ENCODE measurements around the gene HSF5.

Gene HSF5

DNA sequence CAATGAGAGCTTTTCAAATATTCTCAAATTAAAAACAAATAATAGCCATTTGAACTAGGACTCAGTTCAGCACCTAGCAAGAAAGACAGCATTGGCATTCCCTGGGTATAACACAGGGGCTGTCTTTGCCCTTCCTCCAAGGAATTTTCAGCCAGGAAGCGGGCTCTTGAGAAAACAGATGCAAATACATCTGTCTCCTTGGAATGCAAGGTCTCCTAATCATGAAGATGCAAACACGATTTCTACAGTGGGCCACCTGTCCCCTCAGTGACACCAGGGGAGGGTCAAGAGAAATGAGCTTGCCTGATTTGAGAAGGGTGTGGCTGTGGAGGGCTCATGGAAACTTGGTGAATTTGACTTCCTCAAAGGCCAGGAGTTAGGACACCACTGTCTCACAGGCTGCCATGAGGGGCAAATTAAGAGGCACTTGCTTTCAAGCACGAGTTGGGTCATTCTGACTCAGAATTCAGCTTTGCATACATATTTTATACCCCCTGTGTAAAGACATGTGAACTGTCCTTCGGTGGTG, 111.7 kb downstream of the HSF5 start:
- DNase-seq (ENCODE audit: low read depth): no peak
- TF ChIP-seq, protein P1, sequence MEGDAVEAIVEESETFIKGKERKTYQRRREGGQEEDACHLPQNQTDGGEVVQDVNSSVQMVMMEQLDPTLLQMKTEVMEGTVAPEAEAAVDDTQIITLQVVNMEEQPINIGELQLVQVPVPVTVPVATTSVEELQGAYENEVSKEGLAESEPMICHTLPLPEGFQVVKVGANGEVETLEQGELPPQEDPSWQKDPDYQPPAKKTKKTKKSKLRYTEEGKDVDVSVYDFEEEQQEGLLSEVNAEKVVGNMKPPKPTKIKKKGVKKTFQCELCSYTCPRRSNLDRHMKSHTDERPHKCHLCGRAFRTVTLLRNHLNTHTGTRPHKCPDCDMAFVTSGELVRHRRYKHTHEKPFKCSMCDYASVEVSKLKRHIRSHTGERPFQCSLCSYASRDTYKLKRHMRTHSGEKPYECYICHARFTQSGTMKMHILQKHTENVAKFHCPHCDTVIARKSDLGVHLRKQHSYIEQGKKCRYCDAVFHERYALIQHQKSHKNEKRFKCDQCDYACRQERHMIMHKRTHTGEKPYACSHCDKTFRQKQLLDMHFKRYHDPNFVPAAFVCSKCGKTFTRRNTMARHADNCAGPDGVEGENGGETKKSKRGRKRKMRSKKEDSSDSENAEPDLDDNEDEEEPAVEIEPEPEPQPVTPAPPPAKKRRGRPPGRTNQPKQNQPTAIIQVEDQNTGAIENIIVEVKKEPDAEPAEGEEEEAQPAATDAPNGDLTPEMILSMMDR (conservative IDR thresholded peaks at IDR 0.05; ENCODE audit: low read depth, low read length): no peak
- no peak overlapping the region for H3K4me3 ChIP-seq (ENCODE audit: low read length)

DNA sequence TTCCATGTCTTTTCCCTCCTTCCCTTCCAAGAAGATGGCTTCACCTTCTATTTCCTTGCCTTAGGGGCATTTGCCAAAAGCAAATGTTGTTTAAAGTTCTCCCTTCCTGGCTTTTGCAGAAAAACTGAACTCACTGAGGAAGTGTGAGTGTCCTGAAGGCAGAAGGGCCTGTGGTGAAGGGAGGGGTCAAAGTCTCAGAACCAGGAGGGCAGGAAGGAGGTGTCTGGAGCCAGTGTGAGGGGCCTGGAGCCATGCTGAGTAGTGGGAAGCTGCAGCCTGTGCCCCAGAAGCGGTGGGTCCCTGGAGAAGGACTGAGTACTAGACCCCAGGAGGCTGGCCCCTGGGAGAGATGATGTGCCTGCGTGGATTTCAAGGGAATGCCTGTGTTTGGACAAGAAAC, 112.4 kb downstream of the HSF5 start:
- TF ChIP-seq, protein P1 (conservative IDR thresholded peaks at IDR 0.05; ENCODE audit: low read depth, low read length): no peak
- no peak overlapping the region for H3K4me3 ChIP-seq (ENCODE audit: low read length)
- DNase-seq (ENCODE audit: low read depth): no peak

DNA sequence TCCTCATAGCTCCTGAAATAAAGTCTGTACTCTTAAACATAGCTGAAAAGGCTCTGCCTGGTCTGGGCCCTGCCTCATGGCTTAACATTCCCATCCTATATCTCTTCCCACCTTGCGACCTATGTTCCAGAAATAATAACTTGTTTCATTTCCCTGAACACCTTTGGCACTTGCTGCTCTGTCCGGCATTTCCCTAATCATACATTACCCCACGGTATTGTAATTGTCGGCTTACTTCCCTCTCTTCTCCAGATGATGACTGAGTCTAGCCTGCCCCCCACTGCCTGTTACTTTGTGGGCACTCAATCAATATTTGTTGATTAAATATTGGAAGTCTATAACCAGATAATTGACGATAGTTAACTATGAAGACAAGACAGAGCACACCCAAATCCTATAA, 113.0 kb downstream of the HSF5 start:
- no peak overlapping the region for H3K4me3 ChIP-seq (ENCODE audit: low read length)
- DNase-seq (ENCODE audit: low read depth): no peak
- TF ChIP-seq, protein P1 (conservative IDR thresholded peaks at IDR 0.05; ENCODE audit: low read depth, low read length): no peak

- H3K4me3 ChIP-seq (ENCODE audit: low read length): no peak overlapping the region
- DNase-seq (ENCODE audit: low read depth): no peak
- TF ChIP-seq, protein P1 (conservative IDR thresholded peaks at IDR 0.05; ENCODE audit: low read depth, low read length): no peak
Observed at GRCh38 chr17:58373923-58374322, 114.3 kb downstream of the HSF5 start.

GRCh38 chr17:58373003-58373402, 115.2 kb downstream of the HSF5 start:
- H3K4me3 ChIP-seq (ENCODE audit: low read length): no peak overlapping the region
- DNase-seq (ENCODE audit: low read depth): no peak
- TF ChIP-seq, protein P1 (conservative IDR thresholded peaks at IDR 0.05; ENCODE audit: low read depth, low read length): no peak

DNA sequence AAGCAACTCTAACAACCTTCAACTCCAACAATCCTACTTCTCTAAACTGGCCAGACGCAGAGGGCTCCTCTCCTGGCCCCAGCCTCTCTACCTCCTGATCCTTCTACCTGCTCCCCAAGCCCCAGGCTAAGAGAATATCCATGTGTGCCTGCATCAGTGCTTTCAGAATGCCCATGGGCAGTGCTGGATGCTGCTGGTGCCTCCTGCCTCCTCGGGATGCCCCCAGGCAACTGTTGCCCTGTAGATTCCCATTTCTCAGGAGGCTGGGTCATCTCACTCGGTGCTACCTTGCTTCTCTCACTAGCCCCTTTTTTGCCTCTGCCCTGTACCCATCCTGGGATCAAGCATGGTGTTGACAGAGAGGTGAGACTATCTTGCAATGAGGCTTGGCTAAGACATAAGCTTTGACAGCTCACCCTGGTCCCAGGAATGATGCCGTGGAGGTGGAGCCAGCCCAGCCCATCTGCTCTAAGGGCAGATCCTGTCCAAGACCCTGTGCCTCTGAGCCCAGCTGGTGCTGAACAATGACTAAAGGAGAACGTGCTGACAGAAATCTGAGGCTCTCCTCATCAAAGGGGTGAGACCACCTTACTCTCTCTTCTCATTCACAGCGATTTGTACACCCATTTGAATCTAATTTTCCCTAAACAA, 116.8 kb downstream of the HSF5 start:
- TF ChIP-seq, protein P1 (conservative IDR thresholded peaks at IDR 0.05; ENCODE audit: low read depth, low read length): no peak
- no peak overlapping the region for H3K4me3 ChIP-seq (ENCODE audit: low read length)
- DNase-seq (ENCODE audit: low read depth): no peak

DNA sequence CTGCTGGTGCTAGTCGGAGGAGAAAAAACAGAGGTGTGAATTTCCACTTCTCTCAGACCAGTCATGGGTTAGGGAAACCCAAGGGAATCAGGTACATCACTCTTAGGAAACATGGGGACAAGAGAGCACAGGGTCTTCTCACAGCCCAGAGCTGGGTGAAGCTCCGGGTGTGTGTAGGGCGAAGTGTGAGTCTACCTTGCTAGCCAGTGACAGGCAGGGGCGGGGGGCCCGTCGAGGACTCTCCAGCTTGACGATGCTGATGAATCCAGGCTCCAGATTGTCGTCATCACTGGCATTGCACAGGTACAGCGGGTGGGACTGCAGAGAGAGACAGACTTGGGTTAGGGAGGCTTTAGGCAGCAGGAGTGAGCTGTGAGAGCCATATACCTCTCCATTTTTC, 117.5 kb downstream of the HSF5 start:
- TF ChIP-seq, protein P1 (conservative IDR thresholded peaks at IDR 0.05; ENCODE audit: low read depth, low read length): no peak
- H3K4me3 ChIP-seq (ENCODE audit: low read length): no peak overlapping the region
- no peak for DNase-seq (ENCODE audit: low read depth)
